ENCODE measurements around the gene RNF146.
A peak's percentile ranks its signal among the peaks of the same experiment; 100 is the strongest.
"Not testable (repeated sequence)": the region's sequence is repeated elsewhere in the genome, so short reads cannot be mapped to it uniquely, and the experiment has no call there.

The RNF146 gene

DNA sequence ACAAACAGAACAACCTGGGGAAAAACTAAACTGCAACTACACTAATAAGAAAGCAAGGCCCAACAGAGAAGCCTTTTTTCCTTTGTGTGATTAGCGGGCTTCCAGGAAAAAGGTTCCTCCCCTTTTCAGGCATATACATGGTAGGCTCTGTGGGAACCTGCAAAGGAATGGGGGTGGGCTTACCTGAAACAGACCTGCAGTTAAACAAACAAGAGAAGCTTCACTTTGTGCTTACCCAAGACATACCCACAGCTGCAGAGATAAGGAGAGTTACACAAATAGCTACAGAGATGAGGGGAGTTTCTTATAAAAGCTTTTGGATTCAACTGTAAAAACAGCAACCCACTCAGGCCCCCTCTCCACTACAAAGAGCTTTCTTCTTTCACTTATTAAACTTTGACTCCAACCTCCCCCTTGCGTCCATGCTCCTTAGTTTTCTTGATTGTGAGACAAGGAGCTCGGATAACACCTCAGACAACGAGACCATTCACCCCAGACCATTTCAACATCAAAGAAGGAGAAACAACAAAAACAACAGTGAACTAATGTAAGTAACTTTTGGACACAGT lies 30.9 kb downstream of the RNF146 start:
- no peaks in the 10 kb centered on the region for H3K9me3 Mint-ChIP-seq
- DNase-seq (no peak), ATAC-seq (replicated peaks) (no peak)
- peaks cover 3 to 15% of the 10 kb centered on the region in 2 donors for H3K4me1 Mint-ChIP-seq (ENCODE audit: low read depth in 2 of 2)
- peak overlapping the region in 1 of 2 donors; percentile 23 for H3K27ac Mint-ChIP-seq
- H3K27me3 Mint-ChIP-seq = no peaks in the 10 kb centered on the region
- peaks cover 15% of the 10 kb centered on the region for H3K36me3 Mint-ChIP-seq (ENCODE audit: insufficient read depth)
- H3K4me3 Mint-ChIP-seq = no peak overlapping the region

DNA sequence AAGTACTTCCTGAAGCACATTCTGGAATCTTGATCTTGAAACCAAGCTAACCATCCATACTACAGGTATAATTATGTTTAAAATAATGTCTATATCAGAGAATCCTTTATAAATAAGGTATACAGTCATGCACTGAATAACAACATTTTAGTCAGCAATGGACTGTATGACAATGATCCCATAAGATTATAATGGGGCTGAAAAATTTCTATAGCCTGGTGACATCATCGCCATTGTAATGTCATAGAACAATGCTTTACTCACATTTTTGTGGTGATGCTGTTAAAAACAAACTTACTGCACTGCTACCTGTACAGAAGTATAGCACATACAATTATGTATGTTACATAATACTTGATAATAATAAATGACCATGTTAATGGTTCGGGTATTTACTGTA lies 31.8 kb downstream of the RNF146 start:
- Mint-ChIP-seq H3K4me3 (no peak overlapping the region), H3K4me1 (ENCODE audit: low read depth in 2 of 2) (peaks cover 0 to 7% of the 10 kb centered on the region in 2 donors), H3K27me3 (no peaks in the 10 kb centered on the region), H3K36me3 (ENCODE audit: insufficient read depth) (peaks cover 15% of the 10 kb centered on the region), H3K9me3 (no peaks in the 10 kb centered on the region), H3K27ac (no peak overlapping the region)
- no peak for ATAC-seq (replicated peaks)
- DNase-seq = no peak

DNA sequence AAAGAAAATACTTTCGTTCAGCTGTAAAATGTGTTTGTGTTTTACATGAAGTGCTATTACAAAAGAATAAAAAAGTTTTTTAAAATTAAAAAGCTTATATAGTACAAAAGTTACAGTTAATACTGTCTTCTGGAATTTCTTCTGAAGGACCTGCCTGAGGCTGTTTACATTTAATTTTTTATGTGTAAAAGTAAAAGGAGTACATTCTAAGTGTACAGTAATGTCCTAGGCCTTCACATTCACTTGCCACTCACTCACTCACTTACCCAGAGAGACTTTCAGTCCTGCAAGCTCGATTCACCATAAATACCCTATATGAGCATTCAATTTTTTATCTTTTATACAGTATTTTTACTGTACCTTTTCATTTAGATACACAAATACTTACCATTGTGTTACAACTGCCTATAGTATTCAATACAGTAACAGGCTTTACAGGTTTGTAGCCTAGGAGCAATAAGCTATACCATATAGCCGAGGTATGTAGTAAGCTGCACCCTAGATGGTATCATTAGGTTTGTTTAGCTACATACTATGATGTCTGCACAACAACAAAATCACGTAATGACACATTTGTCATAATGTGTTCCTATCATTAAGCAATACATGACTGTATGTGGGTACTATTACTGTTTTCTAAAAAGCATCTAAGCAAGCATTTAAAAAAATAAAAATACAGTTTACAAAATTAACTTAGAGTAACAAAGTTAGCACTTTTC lies 33.0 kb downstream of the RNF146 start:
- Mint-ChIP-seq H3K27me3 (no peaks in the 10 kb centered on the region), H3K4me3 (no peak overlapping the region), H3K9me3 (no peaks in the 10 kb centered on the region), H3K4me1 (ENCODE audit: low read depth in 2 of 2) (peaks cover 0 to 2% of the 10 kb centered on the region in 2 donors), H3K27ac (peak overlapping the region in 1 of 2 donors; percentile 61), H3K36me3 (ENCODE audit: insufficient read depth) (peaks cover 13% of the 10 kb centered on the region)
- DNase-seq (no peak), ATAC-seq (replicated peaks) (no peak)

- Mint-ChIP-seq H3K27ac (no peak overlapping the region), H3K36me3 (ENCODE audit: insufficient read depth) (peaks cover 7% of the 10 kb centered on the region), H3K4me1 (ENCODE audit: low read depth in 2 of 2) (peaks cover 0 to 8% of the 10 kb centered on the region in 2 donors), H3K4me3 (no peak overlapping the region), H3K27me3 (no peaks in the 10 kb centered on the region), H3K9me3 (no peaks in the 10 kb centered on the region)
- DNase-seq = no peak
- ATAC-seq (replicated peaks) = no peak
Observed at GRCh38 chr6:127300411-127300810, 33.7 kb downstream of the RNF146 start.

DNA sequence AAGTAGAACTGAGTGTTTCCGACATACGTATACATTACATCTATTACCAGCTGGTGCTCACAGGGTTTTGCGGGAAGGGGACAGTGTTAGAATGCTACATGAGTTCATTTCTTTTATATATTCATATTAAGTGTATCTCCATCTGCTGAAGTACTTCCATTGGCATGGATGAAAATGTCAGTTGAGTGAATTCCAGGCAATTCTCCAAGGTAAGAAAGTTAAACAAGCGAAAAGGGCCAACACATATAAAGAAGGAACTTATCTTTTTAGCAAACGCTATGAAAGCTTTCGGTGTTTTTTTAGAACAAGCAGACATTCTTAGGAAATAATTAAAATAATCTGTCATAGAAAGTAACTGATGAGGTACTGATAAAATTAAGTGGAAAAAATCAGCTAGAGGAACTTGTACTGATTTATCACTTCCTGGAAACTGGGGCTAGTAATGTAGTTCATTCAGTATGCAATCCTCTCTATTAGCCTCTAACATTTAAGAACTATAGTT lies 34.6 kb downstream of the RNF146 start:
- peaks cover 6% of the 10 kb centered on the region for H3K36me3 Mint-ChIP-seq (ENCODE audit: insufficient read depth)
- peaks cover 0 to 16% of the 10 kb centered on the region in 2 donors for H3K4me1 Mint-ChIP-seq (ENCODE audit: low read depth in 2 of 2)
- H3K27me3 Mint-ChIP-seq = no peaks in the 10 kb centered on the region
- ATAC-seq (replicated peaks) (no peak), DNase-seq (no peak)
- H3K4me3 Mint-ChIP-seq = no peak overlapping the region
- no peaks in the 10 kb centered on the region for H3K9me3 Mint-ChIP-seq
- peak overlapping the region in 1 of 2 donors; percentile 8 for H3K27ac Mint-ChIP-seq

DNA sequence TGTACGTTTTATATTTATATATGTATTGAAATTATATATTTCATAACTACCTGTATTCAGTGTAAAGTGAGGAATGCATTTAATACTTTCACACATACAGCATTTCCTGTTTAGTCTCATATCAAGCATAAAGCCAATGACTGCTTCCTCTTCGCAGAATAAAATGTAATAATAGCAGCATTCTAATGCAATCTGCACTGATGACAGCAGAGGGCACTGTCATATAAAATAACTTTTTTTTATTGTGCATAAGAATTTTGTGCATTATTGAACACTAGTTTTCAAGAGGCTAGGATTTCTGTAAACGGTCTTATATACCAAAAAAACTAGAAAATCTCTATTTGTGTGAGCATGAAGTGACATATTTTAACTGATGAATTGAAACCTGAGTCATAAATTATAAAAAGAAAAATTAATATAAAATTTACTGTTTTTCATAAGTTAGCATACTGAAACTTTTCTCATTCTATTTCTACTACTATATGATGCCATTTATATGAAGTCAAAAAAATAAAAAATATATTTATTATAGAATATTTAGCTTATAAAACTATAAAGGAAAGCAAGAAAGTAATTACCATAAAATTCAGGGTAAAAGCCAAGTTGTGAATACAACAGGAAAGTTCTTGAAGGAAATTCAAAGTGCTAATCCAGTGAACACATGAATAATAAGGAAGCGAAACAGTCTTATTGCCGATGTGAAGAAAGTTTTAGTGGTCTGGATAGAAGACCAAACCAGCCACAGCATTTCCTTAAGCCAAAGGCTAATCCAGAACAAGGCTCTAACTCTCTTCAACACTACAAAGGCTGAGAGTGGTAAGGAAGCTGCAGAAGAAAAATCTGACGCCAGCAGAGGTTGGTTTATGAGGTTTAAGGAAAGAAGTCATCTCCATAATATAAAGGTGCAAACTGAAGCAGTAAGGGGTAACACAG lies 36.3 kb downstream of the RNF146 start:
- no peaks in the 10 kb centered on the region for H3K36me3 Mint-ChIP-seq (ENCODE audit: insufficient read depth)
- H3K4me1 Mint-ChIP-seq (ENCODE audit: low read depth in 2 of 2) = peaks cover 6 to 21% of the 10 kb centered on the region in 2 donors
- H3K4me3 Mint-ChIP-seq = no peak overlapping the region
- no peaks in the 10 kb centered on the region for H3K27me3 Mint-ChIP-seq
- DNase-seq (peak; percentile 49 to 61 (median 51)), ATAC-seq (replicated peaks) (peak; percentile 98)
- H3K27ac Mint-ChIP-seq = peak overlapping the region in 1 of 2 donors; percentile 46
- no peaks in the 10 kb centered on the region for H3K9me3 Mint-ChIP-seq

- no peaks in the 10 kb centered on the region for H3K9me3 Mint-ChIP-seq
- no peak overlapping the region for H3K4me3 Mint-ChIP-seq
- DNase-seq (no peak), ATAC-seq (replicated peaks) (no peak)
- peaks cover 7 to 28% of the 10 kb centered on the region in 2 donors for H3K4me1 Mint-ChIP-seq (ENCODE audit: low read depth in 2 of 2)
- peak overlapping the region; percentile 13 to 46 for H3K27ac Mint-ChIP-seq
- no peaks in the 10 kb centered on the region for H3K27me3 Mint-ChIP-seq
- H3K36me3 Mint-ChIP-seq (ENCODE audit: insufficient read depth) = no peaks in the 10 kb centered on the region
Observed at GRCh38 chr6:127303917-127304316, 37.3 kb downstream of the RNF146 start.

DNA sequence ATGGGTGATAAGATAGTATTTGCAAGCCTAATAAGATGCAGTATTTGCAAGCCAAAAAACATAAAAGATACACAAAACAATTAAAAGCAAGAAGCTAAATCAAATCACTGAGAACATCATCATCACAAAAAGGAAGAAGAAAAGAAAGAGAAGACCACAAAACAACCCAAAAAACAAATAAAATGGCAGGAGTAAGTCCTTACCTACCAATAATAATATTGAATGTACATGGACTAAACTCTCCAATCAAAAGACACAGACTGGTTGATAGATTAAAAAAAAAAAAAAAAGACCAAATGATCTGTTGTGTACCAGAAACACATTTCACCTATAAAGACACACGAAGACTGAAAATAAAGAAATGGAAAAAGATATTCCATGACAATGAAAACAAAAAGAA lies 39.1 kb downstream of the RNF146 start:
- no peak for ATAC-seq (replicated peaks)
- Mint-ChIP-seq H3K27me3 (no peaks in the 10 kb centered on the region), H3K9me3 (no peaks in the 10 kb centered on the region), H3K4me1 (ENCODE audit: low read depth in 2 of 2) (peaks cover 17 to 37% of the 10 kb centered on the region in 2 donors), H3K4me3 (no peak overlapping the region), H3K27ac (peak overlapping the region in 1 of 2 donors; percentile 71), H3K36me3 (ENCODE audit: insufficient read depth) (no peaks in the 10 kb centered on the region)
- no peak for DNase-seq

GRCh38 chr6:127317388-127318128 lies 50.9 kb downstream of the RNF146 start:
- DNase-seq (no peak), ATAC-seq (replicated peaks) (no peak)
- Mint-ChIP-seq H3K4me1 (ENCODE audit: low read depth in 2 of 2) (peaks cover 0 to 13% of the 10 kb centered on the region in 2 donors), H3K27ac (peak overlapping the region in 1 of 2 donors; percentile 71), H3K27me3 (no peaks in the 10 kb centered on the region), H3K36me3 (ENCODE audit: insufficient read depth) (peaks cover 10% of the 10 kb centered on the region), H3K4me3 (no peak overlapping the region), H3K9me3 (no peaks in the 10 kb centered on the region)

GRCh38 chr6:127319686-127320085 lies 53.0 kb downstream of the RNF146 start:
- peak overlapping the region in 1 of 2 donors; percentile 26 for H3K27ac Mint-ChIP-seq
- ATAC-seq (replicated peaks) (no peak), DNase-seq (no peak)
- peaks cover 0 to 13% of the 10 kb centered on the region in 2 donors for H3K4me1 Mint-ChIP-seq (ENCODE audit: low read depth in 2 of 2)
- H3K9me3 Mint-ChIP-seq = no peaks in the 10 kb centered on the region
- no peaks in the 10 kb centered on the region for H3K27me3 Mint-ChIP-seq
- no peak overlapping the region for H3K4me3 Mint-ChIP-seq
- peaks cover 7% of the 10 kb centered on the region for H3K36me3 Mint-ChIP-seq (ENCODE audit: insufficient read depth)

GRCh38 chr6:127328043-127328609 lies 61.5 kb downstream of the RNF146 start:
- H3K27ac Mint-ChIP-seq = no peak overlapping the region
- no peaks in the 10 kb centered on the region for H3K27me3 Mint-ChIP-seq
- DNase-seq (no peak), ATAC-seq (replicated peaks) (no peak)
- peaks cover 0 to 10% of the 10 kb centered on the region in 2 donors for H3K4me1 Mint-ChIP-seq (ENCODE audit: low read depth in 2 of 2)
- H3K9me3 Mint-ChIP-seq = no peaks in the 10 kb centered on the region
- peaks cover 24% of the 10 kb centered on the region for H3K36me3 Mint-ChIP-seq (ENCODE audit: insufficient read depth)
- H3K4me3 Mint-ChIP-seq = no peak overlapping the region

GRCh38 chr6:127331256-127331655 lies 64.6 kb downstream of the RNF146 start:
- H3K9me3 Mint-ChIP-seq; DNase-seq; H3K4me3 Mint-ChIP-seq; H3K27me3 Mint-ChIP-seq; ATAC-seq (replicated peaks): not testable (repeated sequence)
- peaks cover 14 to 19% of the 10 kb centered on the region in 2 donors for H3K4me1 Mint-ChIP-seq (ENCODE audit: low read depth in 2 of 2)
- H3K27ac Mint-ChIP-seq = peak overlapping the region in 1 of 2 donors; percentile 14
- peaks cover 13% of the 10 kb centered on the region for H3K36me3 Mint-ChIP-seq (ENCODE audit: insufficient read depth)
